GM19035 (cell line): ENCODE measurements around the gene EPHB4.

Experiments
- ATAC-seq: cut with Tn5 transposase; IDR thresholded peaks from one replicate; pipeline ENCODE4 v1.9.1; 2021; ENCODE audit not compliant: unreplicated experiment

The EPHB4 gene

GRCh38 chr7:100827330-100828226, at the start of gene EPHB4:
TSS of gene EPHB4 (minus strand) at chr7:100827523. CDS start at chr7:100827030, 493 bp downstream.
- no peak for ATAC-seq

- ATAC-seq, result peak; percentile 34
Measured at GRCh38 chr7:100875356-100875751, 48.0 kb upstream of the EPHB4 start.

- peak; percentile 90 for ATAC-seq
Measured at GRCh38 chr7:100874577-100875355, 47.4 kb upstream of the EPHB4 start, which contains the start of gene SRRT. TSS of gene SRRT (plus strand) at chr7:100875103. CDS start at chr7:100875591, 488 bp downstream.

- no peak for ATAC-seq
Measured at GRCh38 chr7:100874300-100874576, 46.9 kb upstream of the EPHB4 start.

GRCh38 chr7:100873599-100874299, 46.4 kb upstream of the EPHB4 start:
- no peak for ATAC-seq

GRCh38 chr7:100867776-100868485, 40.6 kb upstream of the EPHB4 start:
- ATAC-seq, result no peak

GRCh38 chr7:100867040-100867775, 39.9 kb upstream of the EPHB4 start, which contains the start of gene TRIP6:
TSS of gene TRIP6 (plus strand) at chr7:100867387. CDS start at chr7:100867498, 111 bp downstream.
- ATAC-seq, result no peak

GRCh38 chr7:100866729-100867039, 39.4 kb upstream of the EPHB4 start:
- no peak for ATAC-seq

- ATAC-seq, result no peak
Measured at GRCh38 chr7:100865938-100866728, 38.8 kb upstream of the EPHB4 start.

GRCh38 chr7:100865372-100865911, 38.1 kb upstream of the EPHB4 start:
- ATAC-seq, result no peak

- ATAC-seq, result no peak
Measured at GRCh38 chr7:100864263-100864845, 37.0 kb upstream of the EPHB4 start.

- ATAC-seq, result no peak
Measured at GRCh38 chr7:100863406-100863950, 36.2 kb upstream of the EPHB4 start.

GRCh38 chr7:100861616-100861985, 34.3 kb upstream of the EPHB4 start:
- ATAC-seq, result no peak

- ATAC-seq, result no peak
Measured at GRCh38 chr7:100860702-100861615, 33.6 kb upstream of the EPHB4 start.

GRCh38 chr7:100859856-100860255, 32.5 kb upstream of the EPHB4 start:
- no peak for ATAC-seq

GRCh38 chr7:100856871-100857282, 29.6 kb upstream of the EPHB4 start:
- no peak for ATAC-seq

- no peak for ATAC-seq
Measured at GRCh38 chr7:100855515-100855914, 28.2 kb upstream of the EPHB4 start.
